Measurements from ENCODE around the gene MEGF8. TPM values are rescaled to one million over a fixed set of nuclear protein-coding genes. Genes with fewer than 3 reads are reported as not detected.
A peak's percentile ranks its signal among the peaks of the same experiment; 100 is the strongest.

The MEGF8 gene
- total and polyA plus RNA-seq, 2 donors (not counting 3 experiments of a cell fraction or from before 2014, with no cell fraction given), result 20.6 to 39.6 TPM

GRCh38 chr19:42283188-42284065, 42.0 kb upstream of the MEGF8 start:
- TF ChIP-seq EZH2 (IDR thresholded peaks at IDR 0.05; ENCODE audit: borderline replicate concordance, low read depth, low read length, severe bottlenecking), result no peak
- TF ChIP-seq POLR2AphosphoS5 (IDR thresholded peaks at IDR 0.05; ENCODE audit: insufficient read depth, low read depth, low read length), result no peak
- TF ChIP-seq GATA2 (IDR thresholded peaks at IDR 0.05; ENCODE audit: insufficient read depth, insufficient read length, low read depth, low read length), result no peak
- TF ChIP-seq, protein P1, sequence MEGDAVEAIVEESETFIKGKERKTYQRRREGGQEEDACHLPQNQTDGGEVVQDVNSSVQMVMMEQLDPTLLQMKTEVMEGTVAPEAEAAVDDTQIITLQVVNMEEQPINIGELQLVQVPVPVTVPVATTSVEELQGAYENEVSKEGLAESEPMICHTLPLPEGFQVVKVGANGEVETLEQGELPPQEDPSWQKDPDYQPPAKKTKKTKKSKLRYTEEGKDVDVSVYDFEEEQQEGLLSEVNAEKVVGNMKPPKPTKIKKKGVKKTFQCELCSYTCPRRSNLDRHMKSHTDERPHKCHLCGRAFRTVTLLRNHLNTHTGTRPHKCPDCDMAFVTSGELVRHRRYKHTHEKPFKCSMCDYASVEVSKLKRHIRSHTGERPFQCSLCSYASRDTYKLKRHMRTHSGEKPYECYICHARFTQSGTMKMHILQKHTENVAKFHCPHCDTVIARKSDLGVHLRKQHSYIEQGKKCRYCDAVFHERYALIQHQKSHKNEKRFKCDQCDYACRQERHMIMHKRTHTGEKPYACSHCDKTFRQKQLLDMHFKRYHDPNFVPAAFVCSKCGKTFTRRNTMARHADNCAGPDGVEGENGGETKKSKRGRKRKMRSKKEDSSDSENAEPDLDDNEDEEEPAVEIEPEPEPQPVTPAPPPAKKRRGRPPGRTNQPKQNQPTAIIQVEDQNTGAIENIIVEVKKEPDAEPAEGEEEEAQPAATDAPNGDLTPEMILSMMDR (IDR thresholded peaks at IDR 0.05; ENCODE audit: extremely low read depth in 1 of 2, insufficient read depth in 1 of 2, low read depth in 1 of 2, low read length in 2 of 2), result no peak
- TF ChIP-seq JUN (IDR thresholded peaks at IDR 0.05; ENCODE audit: borderline replicate concordance, insufficient read depth, insufficient read length, low read depth), result no peak
- no peak for TF ChIP-seq POLR2A (IDR thresholded peaks at IDR 0.05; ENCODE audit: low read depth, low read length)
- no peak for TF ChIP-seq MAX (IDR thresholded peaks at IDR 0.05; ENCODE audit: insufficient read depth, insufficient read length)
- TF ChIP-seq MYC (IDR thresholded peaks at IDR 0.05; ENCODE audit: low read depth, low read length), result no peak
- no peak for TF ChIP-seq FOS (IDR thresholded peaks at IDR 0.05; ENCODE audit: borderline replicate concordance, insufficient read depth, low read length)
- H3K79me2 ChIP-seq (ENCODE audit: control insufficient read depth, insufficient read depth, low read length), result peaks cover 26% of the 10 kb centered on the region
- peak overlapping the region; percentile 39 for H3K4me2 ChIP-seq (ENCODE audit: insufficient read depth, low read length)
- H3K27me3 ChIP-seq (ENCODE audit: control insufficient read depth in 2 of 2, insufficient read depth in 2 of 2, low read length in 2 of 2), result no peaks in the 10 kb centered on the region
- H3K4me3 ChIP-seq (replicated peaks in 1 of 3; ENCODE audit: insufficient read depth in 1 of 3, low read depth in 1 of 3, low read length in 3 of 3), result peak overlapping the region in 2 of 3 experiments; percentile 3 to 35
- peaks cover 2 to 13% of the 10 kb centered on the region in 2 experiments for H3K36me3 ChIP-seq (ENCODE audit: control insufficient read depth in 2 of 2, extremely low read depth in 1 of 2, insufficient read depth in 2 of 2, low read length in 2 of 2)
- no peak overlapping the region for H2AFZ ChIP-seq (ENCODE audit: low read depth, low read length)
- peaks cover 53% of the 10 kb centered on the region for H3K4me1 ChIP-seq (ENCODE audit: control insufficient read depth, extremely low read depth, insufficient read depth, low read length)
- POLR2A ChIA-PET, result interaction anchor here (1.7 kb wide), 1 partner anchor 13 kb away, joined by 6 read pairs; no protein-coding TSS in a partner anchor
- no TSS peak for BruUV-seq (replicated peaks)
- H3K9me3 ChIP-seq (replicated peaks; ENCODE audit: control insufficient read depth, insufficient read depth, low read length), result no peaks in the 10 kb centered on the region
- H4K20me1 ChIP-seq (replicated peaks; ENCODE audit: control insufficient read depth, extremely low read depth, insufficient read depth, low read length), result no peaks in the 10 kb centered on the region
- dilution Hi-C loops (cut with MboI; ENCODE audit: extremely low pct_ligation_motif_present, low sequenced_read_pairs), result no loop called here
- CTCF ChIA-PET, result interaction anchor here (0.7 to 7.4 kb wide), 4 partner anchors 32 to 1978 kb away, joined by 4 to 365 read pairs (median 5); partner anchors contain the start of gene GSK3A
- no peak overlapping the region for H3K27ac ChIP-seq (ENCODE audit: insufficient read depth, low read depth, low read length)
- H3K9me1 ChIP-seq (replicated peaks; ENCODE audit: control insufficient read depth, extremely low read depth, insufficient read depth, low read length), result no peaks in the 10 kb centered on the region
- peak; percentile 95 for DNase-seq (ENCODE audit: low read depth, low spot score)
- intact Hi-C loops (cut with micrococcal nuclease), result no loop called here
- peak; percentile 89 for FAIRE-seq
- H3K9ac ChIP-seq (replicated peaks; ENCODE audit: extremely low read depth, insufficient read depth, low read length), result no peak overlapping the region

Data from endothelial cell of umbilical vein (primary cell).